DND-41 (cell line): ENCODE results near the gene MDH2.

Source experiments
- CTCF ChIP-seq: IDR thresholded peaks from 2 replicates; pipeline ENCODE4 v1.5.1; 2012; ENCODE audit warnings: borderline replicate concordance, low read length, moderate library complexity, mild to moderate bottlenecking; ENCODE audit not compliant: poor library complexity, severe bottlenecking; ENCODE audit errors: extremely low read depth
- EZH2 ChIP-seq: IDR thresholded peaks from 3 replicates; pipeline ENCODE4 v1.6.1; 2012; ENCODE audit warnings: borderline replicate concordance, low read depth, mild to moderate bottlenecking, moderate library complexity, low read length, inconsistent platforms; ENCODE audit not compliant: severe bottlenecking

- TF ChIP-seq CTCF: no peak
- no peak for TF ChIP-seq EZH2
Measured at GRCh38 chr7:76002822-76003221, 45.1 kb upstream of the MDH2 start.
